ENCODE results near the gene CD180. TPM values are rescaled to one million over a fixed set of nuclear protein-coding genes. Genes with fewer than 3 reads are reported as not detected.

CD180 gene
- total RNA-seq, 4 donors from 2014 or later = 0.37 to 0.83 (median 0.59) TPM; not detected in 1

- H3K4me3 ChIP-seq = no peak overlapping the region
- H3K36me3 ChIP-seq = no peaks in the 10 kb centered on the region
- no peak overlapping the region for H3K27ac ChIP-seq
- no peak for DNase-seq
- intact Hi-C loops (cut with DNase I; ENCODE audit: low total_unique reads) = no loop called here
- TF ChIP-seq POLR2A (IDR thresholded peaks at IDR 0.05) = no peak
- TF ChIP-seq, protein P1, sequence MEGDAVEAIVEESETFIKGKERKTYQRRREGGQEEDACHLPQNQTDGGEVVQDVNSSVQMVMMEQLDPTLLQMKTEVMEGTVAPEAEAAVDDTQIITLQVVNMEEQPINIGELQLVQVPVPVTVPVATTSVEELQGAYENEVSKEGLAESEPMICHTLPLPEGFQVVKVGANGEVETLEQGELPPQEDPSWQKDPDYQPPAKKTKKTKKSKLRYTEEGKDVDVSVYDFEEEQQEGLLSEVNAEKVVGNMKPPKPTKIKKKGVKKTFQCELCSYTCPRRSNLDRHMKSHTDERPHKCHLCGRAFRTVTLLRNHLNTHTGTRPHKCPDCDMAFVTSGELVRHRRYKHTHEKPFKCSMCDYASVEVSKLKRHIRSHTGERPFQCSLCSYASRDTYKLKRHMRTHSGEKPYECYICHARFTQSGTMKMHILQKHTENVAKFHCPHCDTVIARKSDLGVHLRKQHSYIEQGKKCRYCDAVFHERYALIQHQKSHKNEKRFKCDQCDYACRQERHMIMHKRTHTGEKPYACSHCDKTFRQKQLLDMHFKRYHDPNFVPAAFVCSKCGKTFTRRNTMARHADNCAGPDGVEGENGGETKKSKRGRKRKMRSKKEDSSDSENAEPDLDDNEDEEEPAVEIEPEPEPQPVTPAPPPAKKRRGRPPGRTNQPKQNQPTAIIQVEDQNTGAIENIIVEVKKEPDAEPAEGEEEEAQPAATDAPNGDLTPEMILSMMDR (IDR thresholded peaks at IDR 0.05) = no peak
- H3K9me3 ChIP-seq = no peaks in the 10 kb centered on the region
- no peaks in the 10 kb centered on the region for H3K27me3 ChIP-seq
- H3K4me1 ChIP-seq = peaks cover 0 to 4% of the 10 kb centered on the region in 2 donors
Observed at GRCh38 chr5:67190410-67190809, 6.2 kb downstream of the CD180 start.

DNA sequence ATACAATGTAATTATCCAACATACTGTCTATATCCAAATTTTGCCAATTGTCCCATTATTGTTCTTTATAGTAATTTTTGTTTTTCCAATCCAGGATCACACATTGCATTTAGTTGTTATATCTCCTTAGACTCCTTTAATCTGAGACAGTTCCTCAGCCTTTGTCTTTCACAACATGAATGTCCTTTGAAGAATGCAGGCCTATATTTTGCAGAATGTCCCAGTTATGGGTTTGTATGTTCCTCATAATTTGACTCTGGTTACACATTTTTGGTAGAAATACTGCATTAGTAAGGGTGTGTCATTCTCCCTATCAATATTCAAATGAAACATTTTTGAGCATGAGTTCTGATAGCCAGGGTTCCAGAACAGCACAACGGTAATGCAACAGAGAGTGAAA is 6.7 kb downstream of the CD180 start:
- DNase-seq = no peak
- Histone ChIP-seq H3K27me3 (no peaks in the 10 kb centered on the region), H3K36me3 (no peaks in the 10 kb centered on the region), H3K27ac (no peak overlapping the region), H3K9me3 (no peaks in the 10 kb centered on the region), H3K4me1 (peaks cover 0 to 4% of the 10 kb centered on the region in 2 donors), H3K4me3 (no peak overlapping the region)
- intact Hi-C loops (cut with DNase I; ENCODE audit: low total_unique reads) = no loop called here
- TF ChIP-seq, protein P1 (IDR thresholded peaks at IDR 0.05) = no peak
- TF ChIP-seq POLR2A (IDR thresholded peaks at IDR 0.05) = no peak

- intact Hi-C loops (cut with DNase I; ENCODE audit: low total_unique reads) = no loop called here
- no peaks in the 10 kb centered on the region for H3K27me3 ChIP-seq
- TF ChIP-seq, protein P1 (IDR thresholded peaks at IDR 0.05) = no peak
- TF ChIP-seq POLR2A (IDR thresholded peaks at IDR 0.05) = no peak
- no peaks in the 10 kb centered on the region for H3K36me3 ChIP-seq
- H3K4me3 ChIP-seq = no peak overlapping the region
- H3K27ac ChIP-seq = no peak overlapping the region
- peaks cover 0 to 4% of the 10 kb centered on the region in 2 donors for H3K4me1 ChIP-seq
- no peak for DNase-seq
- no peaks in the 10 kb centered on the region for H3K9me3 ChIP-seq
Observed at GRCh38 chr5:67189079-67189354, 7.6 kb downstream of the CD180 start.

DNA sequence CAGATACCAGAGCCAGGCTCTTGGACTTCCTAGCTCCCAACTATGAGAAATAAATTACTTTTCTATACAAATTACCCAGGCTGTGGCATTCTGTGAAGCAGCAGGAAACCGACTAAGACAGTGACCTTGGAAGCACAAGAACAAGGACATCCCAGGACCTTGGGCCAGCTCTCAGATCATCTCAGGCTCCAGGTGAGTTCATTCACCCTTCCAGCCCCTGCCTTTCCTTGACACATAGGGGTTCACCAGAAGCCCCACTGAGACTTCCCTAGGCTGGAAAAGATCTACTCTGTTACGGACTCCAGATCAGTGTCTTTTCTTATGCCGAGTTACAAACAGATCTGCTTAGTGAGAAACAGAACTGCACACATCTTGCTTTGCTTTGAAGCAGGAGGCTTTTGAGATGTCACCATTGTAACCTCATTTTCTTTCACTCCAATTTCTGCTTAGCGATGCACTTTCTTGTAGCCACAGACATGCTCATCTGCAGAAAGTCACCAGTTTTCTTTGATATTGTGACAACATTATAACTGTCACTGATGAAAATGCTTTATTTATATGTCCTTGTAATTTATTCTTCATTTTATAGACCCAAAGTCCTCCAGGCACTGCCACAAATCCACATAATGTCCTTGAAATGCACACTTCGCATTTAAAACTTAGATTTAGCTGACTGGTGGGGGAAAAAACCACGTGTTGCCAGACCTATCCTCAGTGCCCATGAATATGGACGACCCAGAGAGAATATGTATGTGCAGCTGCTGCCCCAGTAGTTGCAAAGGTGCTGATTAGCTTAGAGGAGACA is 8.1 kb downstream of the CD180 start:
- Histone ChIP-seq H3K27me3 (no peaks in the 10 kb centered on the region), H3K36me3 (no peaks in the 10 kb centered on the region), H3K27ac (no peak overlapping the region), H3K9me3 (no peaks in the 10 kb centered on the region), H3K4me3 (no peak overlapping the region), H3K4me1 (peaks cover 0 to 4% of the 10 kb centered on the region in 2 donors)
- no peak for DNase-seq
- no peak for TF ChIP-seq POLR2A (IDR thresholded peaks at IDR 0.05)
- TF ChIP-seq, protein P1 (IDR thresholded peaks at IDR 0.05) = no peak
- intact Hi-C loops (cut with DNase I; ENCODE audit: low total_unique reads) = no loop called here

DNA sequence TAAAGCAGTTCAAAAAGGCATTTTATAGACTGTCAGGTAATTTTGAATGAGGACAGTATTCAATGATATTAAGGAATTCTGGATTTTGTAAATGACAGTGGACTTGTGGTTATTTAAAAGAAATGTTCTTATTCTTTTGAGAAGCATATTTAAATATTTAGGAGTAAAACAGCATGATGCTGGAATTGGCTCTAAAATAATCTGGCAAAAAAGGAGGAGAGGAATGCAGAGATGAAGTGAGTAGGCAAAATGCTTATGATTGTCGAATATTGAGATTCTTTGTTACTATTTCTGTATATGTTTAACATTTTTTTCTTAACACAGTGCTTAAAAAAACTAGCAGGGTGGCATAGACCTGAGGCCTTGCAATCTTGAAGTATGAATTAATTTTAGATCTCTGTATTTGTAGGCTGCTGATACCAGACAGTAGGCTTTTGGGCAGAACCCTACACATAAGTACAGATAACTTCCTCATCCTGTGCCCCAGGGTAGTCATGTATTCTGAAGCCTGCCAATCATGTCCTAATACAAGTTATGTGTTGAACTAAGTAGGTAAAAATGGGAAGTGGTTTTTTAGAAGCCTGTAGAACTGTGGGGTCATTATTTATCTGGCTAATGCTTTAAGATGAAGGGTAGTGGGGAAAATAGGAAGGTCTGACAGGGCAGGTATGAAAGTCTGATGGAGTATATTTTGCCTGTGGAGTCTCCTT is 9.4 kb downstream of the CD180 start:
- intact Hi-C loops (cut with DNase I; ENCODE audit: low total_unique reads) = no loop called here
- no peak for DNase-seq

More for the DNA sequence above, 9.4 kb downstream of the CD180 start:
- TF ChIP-seq POLR2A (IDR thresholded peaks at IDR 0.05) = no peak
- TF ChIP-seq, protein P1 (IDR thresholded peaks at IDR 0.05) = no peak
- no peaks in the 10 kb centered on the region for H3K27me3 ChIP-seq
- no peaks in the 10 kb centered on the region for H3K36me3 ChIP-seq
- H3K9me3 ChIP-seq = no peaks in the 10 kb centered on the region
- H3K4me1 ChIP-seq = peaks cover 4 to 5% of the 10 kb centered on the region in 2 donors
- H3K27ac ChIP-seq = no peak overlapping the region
- H3K4me3 ChIP-seq = no peak overlapping the region
